Nephron (organoid): Measurements from ENCODE around the gene WDTC1.

ENCODE experiments used
- H3K27ac Mint-ChIP-seq, 3 experiments: 2 replicates each; pipeline ENCODE4 v1.8.0; 2020; ENCODE audit warnings: mixed read lengths in 3 of 3, mild to moderate bottlenecking in 2 of 3, moderate library complexity in 1 of 3
- H3K27me3 Mint-ChIP-seq: 2 replicates; pipeline ENCODE4 v1.8.0; 2021; ENCODE audit warnings: low read depth, mild to moderate bottlenecking, moderate library complexity, mixed read lengths
- H3K36me3 Mint-ChIP-seq: 2 replicates; pipeline ENCODE4 v1.8.0; 2020; ENCODE audit warnings: low read depth, mixed read lengths
- H3K4me1 Mint-ChIP-seq: 2 replicates; pipeline ENCODE4 v1.8.0; 2020; ENCODE audit warnings: mixed read lengths
- H3K4me3 Mint-ChIP-seq, 3 experiments: 2 replicates each; pipeline ENCODE4 v1.8.0; 2020; ENCODE audit warnings: mild to moderate bottlenecking in 3 of 3, mixed read lengths in 3 of 3, moderate library complexity in 2 of 3
- H3K9me3 Mint-ChIP-seq: 2 replicates; pipeline ENCODE4 v1.8.0; 2020; ENCODE audit warnings: mixed read lengths
- TF ChIP-seq, protein P1 (sequence below), 3 experiments: fragments of 200-600 bp; sonication (generic); IDR thresholded peaks; one replicate each; pipeline ENCODE4 v1.5.0; 2021; ENCODE audit warnings: antibody characterized with exemption in 3 of 3; ENCODE audit not compliant: unreplicated experiment in 3 of 3

Gene WDTC1

DNA sequence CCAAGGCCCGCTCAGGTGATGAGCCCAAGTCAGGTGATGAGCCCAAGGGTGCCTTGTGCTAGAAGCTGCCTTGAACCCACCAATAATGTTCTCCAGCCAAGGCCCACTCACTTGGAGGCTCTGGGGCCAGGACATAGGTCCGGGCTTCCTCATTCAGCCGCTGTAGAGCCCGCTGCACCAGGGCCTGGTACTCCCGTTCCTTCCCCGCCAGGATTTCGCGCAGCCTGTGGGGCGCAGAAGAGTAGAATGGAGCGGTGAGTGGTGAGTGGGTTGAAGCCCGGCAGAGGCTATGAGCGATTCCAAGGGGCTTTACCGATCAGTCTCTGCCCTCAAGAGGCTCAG lies 121.8 kb downstream of the WDTC1 start:
- TF ChIP-seq, protein P1, sequence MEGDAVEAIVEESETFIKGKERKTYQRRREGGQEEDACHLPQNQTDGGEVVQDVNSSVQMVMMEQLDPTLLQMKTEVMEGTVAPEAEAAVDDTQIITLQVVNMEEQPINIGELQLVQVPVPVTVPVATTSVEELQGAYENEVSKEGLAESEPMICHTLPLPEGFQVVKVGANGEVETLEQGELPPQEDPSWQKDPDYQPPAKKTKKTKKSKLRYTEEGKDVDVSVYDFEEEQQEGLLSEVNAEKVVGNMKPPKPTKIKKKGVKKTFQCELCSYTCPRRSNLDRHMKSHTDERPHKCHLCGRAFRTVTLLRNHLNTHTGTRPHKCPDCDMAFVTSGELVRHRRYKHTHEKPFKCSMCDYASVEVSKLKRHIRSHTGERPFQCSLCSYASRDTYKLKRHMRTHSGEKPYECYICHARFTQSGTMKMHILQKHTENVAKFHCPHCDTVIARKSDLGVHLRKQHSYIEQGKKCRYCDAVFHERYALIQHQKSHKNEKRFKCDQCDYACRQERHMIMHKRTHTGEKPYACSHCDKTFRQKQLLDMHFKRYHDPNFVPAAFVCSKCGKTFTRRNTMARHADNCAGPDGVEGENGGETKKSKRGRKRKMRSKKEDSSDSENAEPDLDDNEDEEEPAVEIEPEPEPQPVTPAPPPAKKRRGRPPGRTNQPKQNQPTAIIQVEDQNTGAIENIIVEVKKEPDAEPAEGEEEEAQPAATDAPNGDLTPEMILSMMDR (IDR thresholded peaks at IDR 0.05; ENCODE audit: unreplicated experiment in 3 of 3): no peak
- Mint-ChIP-seq H3K4me3 (no peak overlapping the region), H3K27ac (no peak overlapping the region), H3K4me1 (peaks cover 7% of the 10 kb centered on the region), H3K9me3 (no peaks in the 10 kb centered on the region), H3K27me3 (peaks cover 35% of the 10 kb centered on the region), H3K36me3 (peaks cover 8% of the 10 kb centered on the region)

DNA sequence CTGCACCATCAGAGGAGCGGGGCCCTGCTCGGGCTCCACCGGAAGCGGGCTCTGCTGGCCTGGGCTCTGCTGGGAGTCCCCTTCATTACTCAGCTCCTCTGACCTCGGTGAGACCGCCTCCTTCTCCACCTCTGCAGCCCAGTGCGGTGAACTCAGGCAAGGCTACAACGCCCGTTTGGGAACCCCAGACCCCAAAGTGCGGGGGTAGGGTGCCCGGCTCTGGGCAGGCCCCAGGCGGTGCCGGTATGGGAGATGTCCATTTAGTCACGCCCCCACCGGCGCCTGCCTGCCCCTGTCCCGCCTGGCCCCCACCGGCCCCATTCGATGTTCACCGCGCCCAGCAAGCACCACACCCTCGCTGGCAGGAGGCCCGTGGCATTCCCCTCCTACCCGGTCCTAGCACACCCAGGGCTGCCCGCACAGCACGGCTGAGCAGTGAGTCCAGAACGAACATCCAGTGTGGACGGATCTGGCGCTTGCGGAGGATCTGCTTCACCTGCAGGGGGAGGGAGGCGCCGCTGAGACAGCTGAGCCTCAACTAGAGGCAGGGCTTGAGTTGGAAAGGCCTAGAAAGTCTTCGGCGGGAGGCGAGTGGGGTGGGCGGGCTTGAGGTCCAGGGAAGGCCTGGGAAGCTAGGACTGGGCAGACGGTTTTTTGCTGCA lies 122.3 kb downstream of the WDTC1 start:
- peaks cover 8% of the 10 kb centered on the region for H3K36me3 Mint-ChIP-seq
- H3K4me3 Mint-ChIP-seq: no peak overlapping the region
- H3K27me3 Mint-ChIP-seq: peaks cover 31% of the 10 kb centered on the region
- no peak overlapping the region for H3K27ac Mint-ChIP-seq
- H3K4me1 Mint-ChIP-seq: peaks cover 7% of the 10 kb centered on the region
- no peaks in the 10 kb centered on the region for H3K9me3 Mint-ChIP-seq
- TF ChIP-seq, protein P1 (IDR thresholded peaks at IDR 0.05; ENCODE audit: unreplicated experiment in 3 of 3): no peak

DNA sequence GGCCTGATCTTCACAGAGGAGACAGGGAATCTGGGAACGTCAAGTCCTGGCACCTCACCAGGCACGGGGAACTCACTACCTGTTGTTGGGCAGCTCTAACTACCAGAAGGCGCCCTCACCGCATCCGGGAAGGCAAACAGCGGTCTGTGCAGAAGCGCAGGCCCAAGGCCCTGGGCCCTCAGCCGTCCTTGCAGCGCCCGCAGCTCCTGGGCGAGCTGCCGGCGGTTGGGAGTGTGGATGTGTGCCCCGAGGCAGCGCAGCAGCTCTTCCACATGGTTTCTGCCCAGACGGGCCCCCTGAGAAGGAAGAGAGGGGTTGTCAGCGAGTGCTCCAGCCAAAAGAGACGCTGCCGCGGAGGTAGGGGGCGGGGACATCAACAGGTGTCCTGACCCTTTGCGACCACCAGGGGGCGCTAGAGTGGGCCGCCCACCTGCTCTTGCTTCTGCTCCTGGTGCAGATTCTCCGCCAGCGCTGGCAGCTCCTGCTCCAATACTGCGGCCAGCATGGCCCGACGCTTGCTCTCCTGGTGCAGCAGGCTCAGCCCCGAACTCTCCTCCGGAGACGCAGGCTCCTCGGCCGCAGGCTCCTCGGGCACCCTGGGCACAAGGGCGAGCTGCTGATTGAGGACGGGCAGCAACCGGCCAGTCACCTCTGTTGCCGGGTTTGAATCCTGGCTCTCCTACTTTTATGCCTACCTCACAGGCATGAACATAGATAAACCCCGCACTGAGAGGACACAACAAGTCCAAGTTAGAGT lies 123.0 kb downstream of the WDTC1 start:
- peaks cover 7% of the 10 kb centered on the region for H3K4me1 Mint-ChIP-seq
- no peaks in the 10 kb centered on the region for H3K9me3 Mint-ChIP-seq
- TF ChIP-seq, protein P1 (IDR thresholded peaks at IDR 0.05; ENCODE audit: unreplicated experiment in 3 of 3): peak; percentile 96 to 99 (median 99)

More for the DNA sequence above, 123.0 kb downstream of the WDTC1 start:
- Mint-ChIP-seq H3K27ac (no peak overlapping the region), H3K4me3 (no peak overlapping the region), H3K36me3 (peaks cover 8% of the 10 kb centered on the region), H3K27me3 (peaks cover 30% of the 10 kb centered on the region)
